ENCODE results near the gene RABGEF1.
"Not testable (repeated sequence)": the region's sequence is repeated elsewhere in the genome, so short reads cannot be mapped to it uniquely, and the experiment has no call there.

DNA sequence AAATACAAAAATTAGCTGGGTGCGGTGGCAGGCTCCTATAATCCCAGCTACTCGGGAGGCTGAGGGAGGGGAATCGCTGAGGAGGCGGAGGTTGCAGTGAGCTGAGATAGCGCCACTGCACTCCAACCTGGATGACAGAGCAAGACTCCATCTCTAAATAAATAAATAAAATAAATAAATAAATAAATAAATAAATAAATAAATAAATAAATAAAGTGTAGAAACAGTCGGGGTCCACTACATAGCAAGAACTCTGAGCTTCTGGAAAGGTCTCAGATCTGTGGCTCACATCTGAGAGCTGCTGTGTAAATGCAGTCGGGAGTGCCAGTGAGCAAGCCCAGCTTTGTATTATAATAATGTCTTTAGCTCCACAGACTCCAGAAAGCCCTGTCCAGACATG lies 76.1 kb downstream of the RABGEF1 start:
- TF ChIP-seq SRF (IDR thresholded peaks at IDR 0.05; ENCODE audit: low read depth, low read length): not testable (repeated sequence)
- TF ChIP-seq, protein P1, sequence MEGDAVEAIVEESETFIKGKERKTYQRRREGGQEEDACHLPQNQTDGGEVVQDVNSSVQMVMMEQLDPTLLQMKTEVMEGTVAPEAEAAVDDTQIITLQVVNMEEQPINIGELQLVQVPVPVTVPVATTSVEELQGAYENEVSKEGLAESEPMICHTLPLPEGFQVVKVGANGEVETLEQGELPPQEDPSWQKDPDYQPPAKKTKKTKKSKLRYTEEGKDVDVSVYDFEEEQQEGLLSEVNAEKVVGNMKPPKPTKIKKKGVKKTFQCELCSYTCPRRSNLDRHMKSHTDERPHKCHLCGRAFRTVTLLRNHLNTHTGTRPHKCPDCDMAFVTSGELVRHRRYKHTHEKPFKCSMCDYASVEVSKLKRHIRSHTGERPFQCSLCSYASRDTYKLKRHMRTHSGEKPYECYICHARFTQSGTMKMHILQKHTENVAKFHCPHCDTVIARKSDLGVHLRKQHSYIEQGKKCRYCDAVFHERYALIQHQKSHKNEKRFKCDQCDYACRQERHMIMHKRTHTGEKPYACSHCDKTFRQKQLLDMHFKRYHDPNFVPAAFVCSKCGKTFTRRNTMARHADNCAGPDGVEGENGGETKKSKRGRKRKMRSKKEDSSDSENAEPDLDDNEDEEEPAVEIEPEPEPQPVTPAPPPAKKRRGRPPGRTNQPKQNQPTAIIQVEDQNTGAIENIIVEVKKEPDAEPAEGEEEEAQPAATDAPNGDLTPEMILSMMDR (IDR thresholded peaks at IDR 0.05; ENCODE audit: control extremely low read depth in 1 of 3, insufficient read depth in 1 of 3, low read depth in 1 of 3, low read length in 3 of 3): not testable (repeated sequence)
